ENCODE results near the gene CCL7.

The CCL7 gene

DNA sequence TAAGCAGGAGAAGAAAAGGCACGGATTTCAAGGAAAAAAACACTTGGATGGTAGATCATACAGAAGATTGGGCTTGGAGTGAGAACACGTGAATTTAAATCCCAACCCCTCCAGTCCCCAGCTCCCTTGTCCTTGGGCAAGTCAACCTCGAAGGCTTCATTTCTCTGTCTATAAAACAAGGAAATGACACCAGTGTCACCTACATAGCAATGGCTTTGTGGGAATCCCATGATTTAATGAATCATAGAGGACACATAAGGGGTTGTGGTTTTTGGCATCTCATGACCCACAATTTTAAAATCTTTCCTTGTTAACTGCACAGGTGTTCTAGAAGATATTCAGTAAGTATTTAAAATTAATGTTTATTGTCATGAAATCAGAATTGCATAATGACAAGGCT lies 23.1 kb upstream of the CCL7 start:
- no peak for DNase-seq (ENCODE audit: low spot score)

- no peak for DNase-seq (ENCODE audit: low spot score)
These were observed 21.5 kb upstream of the CCL7 start for GRCh38 chr17:34248511-34249024.

GRCh38 chr17:34249061-34249460 lies 21.0 kb upstream of the CCL7 start:
- DNase-seq (ENCODE audit: low spot score) = no peak

- no peak for DNase-seq (ENCODE audit: low spot score)
These were observed 20.5 kb upstream of the CCL7 start for GRCh38 chr17:34249478-34249877.

DNA sequence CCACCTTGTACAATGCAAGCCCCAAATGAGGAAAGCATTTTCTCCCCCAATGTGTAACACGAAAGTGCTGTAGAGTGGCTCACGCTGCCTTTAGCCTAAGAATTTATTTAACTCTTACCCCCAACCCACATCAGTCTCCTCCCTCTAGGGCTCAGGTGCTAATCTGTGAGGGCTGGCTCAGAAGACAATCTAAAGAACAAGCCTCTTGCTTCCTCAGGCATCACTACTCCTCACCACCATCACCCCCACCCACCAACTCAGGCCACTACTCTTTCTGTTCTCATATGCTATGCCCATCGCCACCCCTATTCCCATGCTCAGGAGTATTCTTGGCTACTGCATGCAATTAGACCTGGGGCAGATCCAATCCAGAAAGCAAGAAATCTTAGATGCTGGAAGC lies 18.8 kb upstream of the CCL7 start:
- no peak for DNase-seq (ENCODE audit: low spot score)

GRCh38 chr17:34252095-34252443 lies 18.0 kb upstream of the CCL7 start:
- DNase-seq (ENCODE audit: low spot score) = no peak

GRCh38 chr17:34252444-34253138 lies 17.4 kb upstream of the CCL7 start:
- no peak for DNase-seq (ENCODE audit: low spot score)

DNA sequence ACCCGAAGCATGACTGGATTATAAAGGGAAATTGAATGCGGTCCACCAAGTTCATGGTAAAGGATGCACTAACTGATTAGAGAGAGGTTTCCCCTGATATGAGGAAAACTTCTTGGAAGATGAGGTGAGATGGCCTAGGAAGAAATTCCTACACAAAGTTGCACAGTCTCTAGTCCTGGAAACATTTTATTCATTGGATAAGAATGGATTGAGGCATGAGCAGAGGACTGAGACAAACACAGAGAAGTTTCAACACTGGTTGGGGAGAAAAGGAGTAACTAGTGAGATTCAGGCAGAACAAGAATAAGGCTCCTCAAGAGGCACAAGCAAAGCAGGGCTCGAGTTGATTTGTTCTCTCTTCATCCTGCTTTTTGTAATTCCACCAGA lies 16.9 kb upstream of the CCL7 start:
- DNase-seq (ENCODE audit: low spot score) = no peak

GRCh38 chr17:34254146-34254545 lies 15.9 kb upstream of the CCL7 start:
- DNase-seq (ENCODE audit: low spot score) = no peak

- no peak for DNase-seq (ENCODE audit: low spot score)
These were observed 15.2 kb upstream of the CCL7 start, which contains the start of gene CCL2 for GRCh38 chr17:34254651-34255380. TSS of gene CCL2 (plus strand) at chr17:34255285. CDS start at chr17:34255350, 65 bp downstream.

GRCh38 chr17:34255381-34255732 lies 14.7 kb upstream of the CCL7 start:
- DNase-seq (ENCODE audit: low spot score) = no peak

GRCh38 chr17:34255841-34256240 lies 14.2 kb upstream of the CCL7 start:
- DNase-seq (ENCODE audit: low spot score) = no peak

DNA sequence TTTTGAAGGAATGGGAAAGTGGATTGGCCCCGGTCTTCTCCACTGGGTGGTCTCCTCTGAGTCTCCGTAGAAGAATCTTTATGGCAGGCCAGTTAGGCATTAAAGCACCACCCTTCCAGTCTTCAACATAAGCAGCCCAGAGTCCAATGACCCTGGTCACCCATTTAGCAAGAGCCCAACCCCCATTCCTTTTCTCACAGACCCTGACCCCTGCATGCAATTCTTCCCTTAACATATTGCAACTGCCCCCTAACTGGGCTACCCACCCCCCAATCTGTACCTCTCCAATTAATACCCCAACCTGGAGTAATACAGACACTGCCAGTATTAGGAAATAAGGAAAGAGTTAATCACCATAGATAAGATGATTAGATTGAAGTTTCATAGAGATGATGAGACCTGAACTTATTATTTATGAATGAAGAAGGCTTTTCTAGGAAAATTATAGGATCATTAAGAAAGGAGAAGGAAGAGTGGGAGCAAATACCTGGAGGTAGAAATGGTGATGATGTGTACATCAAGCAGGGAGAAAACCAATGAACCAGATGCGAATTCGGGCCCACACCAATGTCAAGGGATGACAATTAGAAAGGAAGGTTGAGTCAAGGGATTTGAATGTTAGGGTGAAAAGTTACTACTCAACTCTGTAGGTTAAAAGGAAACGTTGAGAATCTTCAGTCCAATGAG lies 12.6 kb upstream of the CCL7 start:
- no peak for DNase-seq (ENCODE audit: low spot score)

DNA sequence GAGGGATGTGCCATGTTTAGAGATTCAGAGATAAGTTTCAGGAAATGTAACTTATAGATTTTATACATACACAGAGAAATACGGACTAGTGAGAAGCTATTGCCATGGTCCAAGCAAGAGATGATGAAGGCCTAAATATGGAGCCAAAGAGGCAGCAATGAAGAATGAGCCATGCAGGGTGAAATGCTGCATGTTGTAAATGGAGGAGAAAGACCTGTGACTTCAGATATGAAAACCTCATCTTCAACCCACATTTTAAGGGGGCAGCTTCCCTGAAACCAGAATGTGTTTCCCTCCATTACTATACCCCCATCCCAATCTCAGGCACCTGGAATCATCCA lies 12.1 kb upstream of the CCL7 start:
- no peak for DNase-seq (ENCODE audit: low spot score)

DNA sequence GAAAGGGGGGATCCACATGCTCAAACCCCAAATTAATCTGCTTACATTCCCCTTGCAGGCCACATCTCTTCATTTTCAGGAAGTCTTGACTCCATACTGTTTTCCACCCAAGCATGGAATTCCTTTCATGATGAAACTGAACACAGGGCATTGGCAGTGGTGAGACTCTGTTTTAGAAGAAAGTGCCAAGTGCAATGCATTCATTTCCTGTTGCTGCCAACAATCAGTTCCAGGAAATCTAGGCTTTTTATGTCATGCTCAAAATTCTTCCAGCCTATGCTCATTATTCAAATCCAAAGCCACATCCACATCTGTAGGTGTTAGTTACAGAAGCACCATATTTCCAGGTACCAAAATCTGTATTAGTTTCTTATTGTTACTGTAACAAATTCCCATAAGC lies 10.9 kb upstream of the CCL7 start:
- no peak for DNase-seq (ENCODE audit: low spot score)

- no peak for DNase-seq (ENCODE audit: low spot score)
These were observed 9.2 kb upstream of the CCL7 start for GRCh38 chr17:34260861-34261260.

DNA sequence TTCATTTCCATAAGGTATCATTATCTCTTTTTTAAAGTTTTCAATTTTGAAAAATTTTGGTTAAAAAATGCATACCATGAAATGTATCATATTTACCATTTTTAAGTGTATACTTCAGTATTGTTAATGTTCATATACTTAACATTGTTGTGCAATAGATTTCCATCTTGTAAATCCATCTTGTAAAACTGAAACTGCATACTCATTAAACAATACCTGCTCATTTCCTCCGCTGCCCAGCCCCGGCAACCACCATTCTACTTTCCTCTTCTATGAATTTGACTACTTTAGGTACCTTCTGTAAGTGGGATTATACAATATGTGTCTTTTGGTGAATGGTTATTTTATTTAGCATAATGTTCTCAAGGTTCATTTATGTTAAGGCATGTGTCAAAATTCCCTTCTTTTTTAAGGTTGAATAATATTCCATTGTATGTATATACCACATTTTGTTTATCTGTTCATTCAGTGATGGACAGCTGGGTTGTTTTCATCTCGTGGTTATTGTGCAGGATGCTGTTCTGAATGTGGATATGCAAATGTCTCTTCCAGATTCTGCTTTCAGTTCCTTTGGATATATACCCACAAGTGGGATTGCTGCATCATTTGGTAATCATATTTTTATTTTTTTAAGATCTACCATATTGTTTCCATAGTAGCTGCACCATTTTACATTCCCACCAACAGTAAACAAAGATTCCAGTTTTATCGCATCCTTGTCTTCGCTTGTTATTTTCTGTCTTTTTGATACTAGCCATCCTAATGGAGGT lies 8.3 kb upstream of the CCL7 start:
- no peak for DNase-seq (ENCODE audit: low spot score)

DNA sequence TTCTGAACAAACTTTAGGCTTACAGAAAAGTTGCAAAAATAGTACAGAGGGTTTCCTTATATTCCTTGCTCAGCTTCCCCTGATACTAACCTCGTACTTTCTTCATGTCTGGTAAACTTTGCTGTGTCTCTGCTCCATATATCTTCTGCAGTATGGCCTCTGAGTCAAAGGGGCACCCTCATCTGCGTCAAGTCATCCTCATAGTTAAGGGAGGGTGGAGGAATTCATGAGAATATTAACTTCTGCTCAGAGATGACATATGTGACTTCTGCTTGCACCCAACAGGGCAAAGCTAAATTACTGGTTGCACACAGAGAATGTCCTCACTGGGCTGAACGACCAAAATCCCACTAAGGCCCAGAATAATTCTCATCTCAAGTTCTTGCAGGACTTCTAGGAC lies 4.3 kb upstream of the CCL7 start:
- DNase-seq (ENCODE audit: low spot score) = no peak

GRCh38 chr17:34275881-34276280 lies 5.9 kb downstream of the CCL7 start:
- no peak for DNase-seq (ENCODE audit: low spot score)

DNA sequence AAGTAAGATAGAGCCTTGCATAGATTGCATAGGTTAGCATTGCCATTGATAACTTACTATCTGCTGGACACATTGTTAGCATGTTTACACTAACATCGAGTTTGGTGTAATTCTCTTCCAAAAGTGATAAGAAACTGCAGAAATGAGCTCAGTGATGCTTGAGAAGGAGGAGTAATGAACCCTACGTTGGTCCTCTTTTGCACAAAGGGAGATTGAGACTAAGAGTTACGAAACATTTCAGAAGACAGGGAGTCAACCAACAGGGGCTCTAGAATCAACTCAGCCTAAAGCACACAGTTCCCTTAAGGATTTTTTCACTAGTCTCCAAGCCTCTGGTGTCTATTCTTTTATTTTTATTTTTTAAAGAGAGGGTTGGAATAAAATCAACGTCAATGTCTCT lies 6.8 kb downstream of the CCL7 start:
- DNase-seq (ENCODE audit: low spot score) = no peak

- DNase-seq (ENCODE audit: low spot score) = no peak
These were observed 13.6 kb downstream of the CCL7 start for GRCh38 chr17:34283571-34283970.

DNA sequence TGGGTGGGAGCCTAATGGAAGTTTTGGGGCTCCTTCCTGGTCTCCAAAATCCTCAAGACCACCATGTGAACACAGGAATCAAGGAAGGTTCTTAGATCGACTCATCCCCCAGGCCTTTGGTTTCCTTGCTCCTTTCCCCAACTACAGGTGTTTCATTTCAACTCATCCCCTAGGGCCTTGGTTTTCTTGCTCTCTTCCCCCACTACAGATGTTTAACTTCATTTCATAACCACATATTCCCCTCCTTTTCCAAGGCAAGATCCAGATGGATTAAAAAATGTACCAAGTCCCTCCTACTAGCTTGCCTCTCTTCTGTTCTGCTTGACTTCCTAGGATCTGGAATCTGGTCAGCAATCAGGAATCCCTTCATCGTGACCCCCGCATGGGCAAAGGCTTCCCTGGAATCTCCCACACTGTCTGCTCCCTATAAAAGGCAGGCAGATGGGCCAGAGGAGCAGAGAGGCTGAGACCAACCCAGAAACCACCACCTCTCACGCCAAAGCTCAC lies 15.3 kb downstream of the CCL7 start, which contains the start of gene CCL11:
TSS of gene CCL11 (plus strand) at position 457 of the 507 bp plus-strand sequence. CDS start 67 bp downstream, outside the sequence.
- DNase-seq (ENCODE audit: low spot score) = no peak
